Measurements from ENCODE around the gene HDAC4. TPM values are rescaled to one million over a fixed set of nuclear protein-coding genes. Genes with fewer than 3 reads are reported as not detected.

HDAC4 gene
- total and polyA plus RNA-seq, 2 of the 8 experiments (the other 6 are each of a cell fraction or from before 2014, with no cell fraction given), result 15.4 to 31.5 TPM

DNA sequence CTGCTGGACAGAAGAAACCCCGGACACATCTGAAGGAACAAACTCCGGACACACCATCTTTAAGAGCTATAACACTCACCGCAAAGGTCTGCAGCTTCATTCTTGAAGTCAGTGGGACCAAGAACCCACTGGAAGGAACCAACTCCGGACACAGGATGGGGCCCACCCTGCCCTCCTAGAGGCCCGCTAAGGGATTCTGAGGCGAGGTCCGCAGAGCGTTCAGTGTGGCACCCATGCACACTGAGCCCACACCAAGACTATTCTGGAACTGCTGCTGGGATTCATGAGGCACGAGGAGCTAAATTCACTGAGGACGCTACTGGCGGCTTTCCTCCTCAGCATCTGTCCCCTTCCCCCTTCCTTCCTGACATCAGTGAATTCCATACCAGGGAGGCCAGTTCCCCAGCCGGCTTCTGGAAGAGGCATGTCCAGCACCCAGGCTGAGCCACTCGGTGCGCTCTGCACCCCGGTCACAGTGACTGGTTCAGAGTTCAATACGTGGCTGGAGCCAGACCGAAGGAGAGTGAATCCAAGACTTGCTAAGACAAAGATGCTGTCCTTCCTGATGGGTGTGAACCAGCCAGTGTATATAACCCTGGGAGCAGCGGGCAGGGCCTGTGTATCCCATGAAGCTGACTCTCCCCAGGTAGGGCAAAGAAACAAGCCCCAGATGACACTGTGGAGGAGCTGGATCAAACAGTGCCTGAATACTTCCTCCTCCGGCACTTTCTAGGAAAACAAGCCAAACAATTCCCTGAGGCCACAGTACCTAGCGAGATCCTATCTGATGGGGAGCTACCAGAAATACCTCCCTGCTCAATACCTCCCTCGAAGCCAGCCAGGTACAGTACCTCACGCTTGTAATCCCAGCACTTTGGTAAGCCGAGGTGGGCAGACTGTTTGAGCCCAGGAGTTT is 11.1 kb downstream of the HDAC4 start:
- peaks cover 0 to 21% (median 6%) of the 10 kb centered on the region in 4 experiments; a peak in 5 of 7 replicates for H3K4me1 ChIP-seq (replicated peaks in 1 of 4; ENCODE audit: control insufficient read depth in 3 of 4, insufficient read depth in 4 of 4, low read length in 3 of 4)
- DNase-seq (ENCODE audit: low read depth in 1 of 2, low spot score in 2 of 2), result no peak

More for the DNA sequence above, 11.1 kb downstream of the HDAC4 start:
- Histone ChIP-seq H4K8ac (ENCODE audit: extremely low read depth, insufficient read depth, low read length) (no peak overlapping the region), H3K23me2 (ENCODE audit: low read depth, low read length) (no peaks in the 10 kb centered on the region), H3K79me1 (ENCODE audit: low read depth, low read length) (peaks cover 25% of the 10 kb centered on the region), H2BK5ac (ENCODE audit: low read depth, low read length) (no peak overlapping the region), H3K14ac (ENCODE audit: insufficient read length) (no peak overlapping the region), H3K23ac (ENCODE audit: insufficient read length) (no peak overlapping the region), H3K4me2 (ENCODE audit: insufficient read depth in 1 of 2, low read depth in 2 of 2, low read length in 2 of 2) (no peak overlapping the region), H3K4ac (replicated peaks; ENCODE audit: insufficient read length, low read depth, low read length) (no peak overlapping the region), H3K4me3 (ENCODE audit: extremely low read depth in 1 of 4, insufficient read depth in 2 of 4, low read depth in 3 of 4, low read length in 4 of 4) (no peak overlapping the region), H2BK12ac (ENCODE audit: low read depth, low read length) (no peak overlapping the region), H3K18ac (ENCODE audit: extremely low read depth, low read length) (no peak overlapping the region), H3K79me2 (ENCODE audit: control insufficient read depth in 1 of 2, insufficient read depth in 2 of 2, low read length in 2 of 2) (peaks cover 3 to 92% of the 10 kb centered on the region in 2 experiments; a peak in 3 of 4 replicates), H4K5ac (ENCODE audit: insufficient read length, low read depth, low read length) (no peak overlapping the region), H2BK120ac (replicated peaks; ENCODE audit: low read depth, low read length) (no peak overlapping the region), H3K9me3 (ENCODE audit: insufficient read depth in 2 of 2, low read depth in 1 of 2, low read length in 1 of 2) (no peaks in the 10 kb centered on the region), H3K27me3 (replicated peaks in 1 of 4; ENCODE audit: control insufficient read depth in 3 of 4, extremely low read depth in 1 of 4, insufficient read depth in 3 of 4, low read length in 3 of 4) (no peaks in the 10 kb centered on the region), H3K36me3 (ENCODE audit: control insufficient read depth in 2 of 4, insufficient read depth in 4 of 4, low read length in 3 of 4) (no peaks in the 10 kb centered on the region; a peak in 2 of 8 replicates), H2BK20ac (ENCODE audit: low read length) (no peak overlapping the region), H3K27ac (ENCODE audit: low read depth, low read length) (no peak overlapping the region), H2AFZ (ENCODE audit: low read length) (no peak overlapping the region), H2BK15ac (ENCODE audit: low read length) (no peak overlapping the region), H4K91ac (replicated peaks; ENCODE audit: insufficient read length, low read length) (no peak overlapping the region), H3K56ac (replicated peaks; ENCODE audit: insufficient read length, low read depth, low read length) (no peak overlapping the region), H2AK5ac (ENCODE audit: low read depth, low read length) (no peak overlapping the region), H3K9ac (replicated peaks in 1 of 4; ENCODE audit: extremely low read depth in 1 of 4, low read depth in 3 of 4, low read length in 3 of 4) (no peak overlapping the region), H4K20me1 (replicated peaks in 1 of 2; ENCODE audit: control insufficient read depth in 1 of 2, insufficient read depth in 2 of 2, low read length in 2 of 2) (peaks cover 37 to 40% of the 10 kb centered on the region in 2 experiments)
- FAIRE-seq, result no peak
- ChIA-PET CTCF (ENCODE audit: partially characterized antibody) (interaction anchor here (0.7 to 5.4 kb wide), 8 partner anchors 9 to 247 kb away, joined by 3 to 30 read pairs (median 3); no protein-coding TSS in a partner anchor), POLR2A (ENCODE audit: partially characterized antibody) (interaction anchor here (1.1 to 3.6 kb wide), 2 partner anchors 9 to 11 kb away, joined by 4 to 9 read pairs; partner anchors contain the start of gene HDAC4)
- TF ChIP-seq NRF1 (IDR thresholded peaks at IDR 0.05; ENCODE audit: low read depth, low read length), result no peak
- no peak for TF ChIP-seq SP4 (IDR thresholded peaks at IDR 0.05; ENCODE audit: low read length)
- TF ChIP-seq PHF8 (conservative IDR thresholded peaks at IDR 0.05; ENCODE audit: low read depth, low read length), result no peak
- no peak for TF ChIP-seq CTBP2 (IDR thresholded peaks at IDR 0.05; ENCODE audit: borderline replicate concordance, insufficient read depth, insufficient read length, low read length)
- TF ChIP-seq TBP (IDR thresholded peaks at IDR 0.05; ENCODE audit: low read depth, low read length), result no peak
- no peak for TF ChIP-seq CBX5 (IDR thresholded peaks at IDR 0.05; ENCODE audit: low read depth, low read length)
- TF ChIP-seq POLR2A (IDR thresholded peaks at IDR 0.05; ENCODE audit: control extremely low read depth in 1 of 2, low read depth in 2 of 2, low read length in 2 of 2), result no peak
- TF ChIP-seq ASH2L (IDR thresholded peaks at IDR 0.05; ENCODE audit: low read length), result no peak
- no peak for TF ChIP-seq SP2 (IDR thresholded peaks at IDR 0.05; ENCODE audit: low read length)
- WGBS, 2 experiments (ENCODE audit: extremely low coverage in 1 of 2, insufficient coverage in 1 of 2, insufficient read length in 1 of 2, insufficient replicate concordance in 2 of 2, low coverage in 1 of 2, low lambda C conversion rate in 2 of 2, missing lambda C conversion rate in 1 of 2), result 89% methylated on average over 21 of the region's 23 CpGs; no CpG with 5 or more reads in 1 of the 2 experiments

All from H1 (cell line).